ENCODE measurements around the gene KRT6C.

KRT6C gene

GRCh38 chr12:52518574-52519386, 45.2 kb upstream of the KRT6C start:
- DNase-seq (ENCODE audit: extremely low read depth, low read depth): no peak
- TF ChIP-seq CTCF (IDR thresholded peaks at IDR 0.05; ENCODE audit: low read depth, low read length, missing control alignments): no peak
- no peak overlapping the region for H3K4me3 ChIP-seq (replicated peaks; ENCODE audit: low read depth, low read length)

DNA sequence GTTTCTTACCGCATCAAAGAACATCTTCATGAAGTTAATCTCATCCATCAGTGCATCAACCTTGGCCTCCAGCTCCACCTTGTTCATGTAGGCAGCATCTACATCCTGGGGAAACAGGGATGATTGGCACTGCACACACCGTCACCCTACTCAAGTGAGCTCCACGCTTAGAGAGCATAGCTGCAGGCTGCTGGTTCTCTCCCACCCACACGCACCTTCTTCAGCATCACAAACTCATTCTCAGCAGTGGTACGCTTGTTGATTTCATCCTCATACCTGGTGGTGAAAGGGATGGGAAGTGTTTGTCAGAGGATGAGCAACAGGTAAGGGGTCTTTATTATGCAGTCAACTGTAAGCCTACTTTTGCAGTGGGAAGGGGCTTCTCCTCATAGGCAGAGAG, 44.3 kb upstream of the KRT6C start:
- TF ChIP-seq CTCF (IDR thresholded peaks at IDR 0.05; ENCODE audit: low read depth, low read length, missing control alignments): no peak
- H3K4me3 ChIP-seq (replicated peaks; ENCODE audit: low read depth, low read length): no peak overlapping the region
- DNase-seq (ENCODE audit: extremely low read depth, low read depth): no peak

GRCh38 chr12:52517005-52517835, 43.6 kb upstream of the KRT6C start:
- no peak for DNase-seq (ENCODE audit: extremely low read depth, low read depth)
- TF ChIP-seq CTCF (IDR thresholded peaks at IDR 0.05; ENCODE audit: low read depth, low read length, missing control alignments): no peak
- no peak overlapping the region for H3K4me3 ChIP-seq (replicated peaks; ENCODE audit: low read depth, low read length)

DNA sequence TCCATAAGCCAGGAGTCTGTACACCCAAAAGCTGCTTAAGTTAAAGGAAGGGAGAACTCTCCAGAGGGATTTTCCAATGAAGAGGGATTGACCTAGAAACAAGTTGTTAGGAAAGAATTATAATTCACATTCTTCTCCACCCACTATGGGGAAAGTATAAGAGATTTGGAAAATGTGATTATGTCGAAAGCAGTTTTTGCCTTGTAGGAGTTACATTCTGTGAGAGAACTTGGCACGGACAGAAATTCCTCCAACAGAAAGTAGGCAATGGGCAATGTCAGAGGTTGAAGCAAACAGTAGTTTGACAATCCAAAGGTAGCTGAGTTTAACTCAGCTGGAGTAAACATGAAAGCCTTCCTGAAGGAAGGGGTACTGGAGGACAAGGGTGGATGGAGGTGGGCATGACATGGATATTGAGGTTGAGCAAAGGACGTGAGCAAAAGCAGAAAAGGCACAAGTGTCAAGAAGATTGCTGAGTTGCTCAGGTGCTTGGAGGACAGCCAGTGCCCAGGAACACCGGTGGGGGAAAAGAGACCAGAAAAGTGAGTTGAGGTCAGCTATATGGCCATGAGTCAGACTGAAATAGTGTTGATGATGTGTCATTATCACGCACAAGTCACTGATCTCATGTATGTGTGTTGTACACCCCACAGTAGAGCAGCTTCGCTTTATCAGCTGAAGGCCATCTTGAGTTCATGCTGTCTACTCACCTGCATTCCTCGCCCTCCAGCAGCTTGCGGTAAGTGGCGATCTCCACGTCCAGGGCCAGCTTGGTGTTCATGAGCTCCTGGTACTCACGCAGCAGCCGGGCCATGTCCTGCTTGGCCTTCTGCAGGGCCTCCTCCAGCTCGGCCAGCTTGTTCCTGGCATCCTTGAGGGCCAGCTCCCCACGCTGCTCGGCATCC, 42.6 kb upstream of the KRT6C start:
- TF ChIP-seq CTCF (IDR thresholded peaks at IDR 0.05; ENCODE audit: low read depth, low read length, missing control alignments): no peak
- no peak overlapping the region for H3K4me3 ChIP-seq (replicated peaks; ENCODE audit: low read depth, low read length)
- no peak for DNase-seq (ENCODE audit: extremely low read depth, low read depth)

DNA sequence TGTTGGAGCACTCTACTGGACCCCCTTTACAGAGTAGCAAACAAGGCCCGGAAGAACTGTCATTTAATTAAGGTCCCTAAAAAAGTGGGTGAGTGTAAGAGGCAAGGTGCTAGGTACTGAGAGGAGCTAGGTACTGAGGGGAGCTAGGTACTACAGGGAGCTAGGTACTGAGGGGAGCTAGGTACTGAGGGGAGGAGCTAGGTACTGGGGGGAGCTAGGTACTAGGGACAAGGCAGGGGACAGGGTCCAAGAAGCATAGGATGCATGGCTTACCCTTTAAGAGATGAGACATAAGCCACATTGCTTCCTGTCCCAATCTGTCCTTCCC, 41.7 kb upstream of the KRT6C start:
- no peak for TF ChIP-seq CTCF (IDR thresholded peaks at IDR 0.05; ENCODE audit: low read depth, low read length, missing control alignments)
- DNase-seq (ENCODE audit: extremely low read depth, low read depth): no peak
- no peak overlapping the region for H3K4me3 ChIP-seq (replicated peaks; ENCODE audit: low read depth, low read length)

GRCh38 chr12:52514471-52515318, 41.1 kb upstream of the KRT6C start:
- no peak for TF ChIP-seq CTCF (IDR thresholded peaks at IDR 0.05; ENCODE audit: low read depth, low read length, missing control alignments)
- no peak for DNase-seq (ENCODE audit: extremely low read depth, low read depth)
- H3K4me3 ChIP-seq (replicated peaks; ENCODE audit: low read depth, low read length): no peak overlapping the region
